DMS153 treated with DMSO at 0.1 percent for 48 hours (cell line): ENCODE results near the gene TIMM23.
"Not testable (repeated sequence)": the region's sequence is repeated elsewhere in the genome, so short reads cannot be mapped to it uniquely, and the experiment has no call there.

Experiments
- DNase-seq: peaks from one replicate; lab custom pipeline; 2025; ENCODE audit not compliant: unreplicated experiment; lab: John Stamatoyannopoulos, UW

TIMM23 gene

DNA sequence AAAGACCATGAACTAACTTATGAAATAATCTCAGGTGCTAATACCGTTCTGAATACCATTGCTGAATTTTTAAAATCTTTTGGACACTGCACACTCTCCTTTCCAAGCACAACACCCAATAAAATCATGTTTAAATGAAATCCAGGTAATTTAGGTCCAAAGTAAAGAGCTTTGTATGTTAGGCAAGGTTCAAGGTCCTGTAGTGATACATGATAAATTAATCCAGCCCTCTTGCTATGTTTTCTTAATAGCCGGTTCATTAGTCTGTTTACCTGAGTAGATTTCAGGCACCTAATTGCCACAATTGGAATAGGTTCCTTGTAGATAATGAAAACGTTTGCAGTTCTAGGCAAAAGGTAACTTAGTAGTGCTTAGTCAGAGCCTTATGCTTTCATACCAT, 13.3 kb downstream of the TIMM23 start:
- DNase-seq, result not testable (repeated sequence)

DNA sequence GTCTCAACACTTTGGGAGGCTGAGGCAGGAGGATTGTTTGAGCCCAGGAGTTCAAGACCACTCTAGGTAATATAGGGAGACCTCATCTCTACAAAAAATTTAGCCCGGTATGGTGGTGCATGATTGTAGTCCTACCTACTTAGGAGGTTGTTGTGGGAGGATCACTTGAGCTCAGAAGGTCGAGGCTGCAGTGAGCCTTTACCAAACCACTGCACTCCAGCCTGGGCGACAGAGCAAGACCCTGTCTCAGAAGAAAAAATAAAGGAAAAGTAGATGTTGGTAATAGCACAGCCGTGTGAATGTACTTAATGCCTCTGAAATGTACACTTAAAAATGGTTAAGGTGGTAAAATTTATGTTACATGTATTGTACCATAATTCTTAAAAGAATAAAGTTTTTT, 25.3 kb downstream of the TIMM23 start:
- no peak for DNase-seq

DNA sequence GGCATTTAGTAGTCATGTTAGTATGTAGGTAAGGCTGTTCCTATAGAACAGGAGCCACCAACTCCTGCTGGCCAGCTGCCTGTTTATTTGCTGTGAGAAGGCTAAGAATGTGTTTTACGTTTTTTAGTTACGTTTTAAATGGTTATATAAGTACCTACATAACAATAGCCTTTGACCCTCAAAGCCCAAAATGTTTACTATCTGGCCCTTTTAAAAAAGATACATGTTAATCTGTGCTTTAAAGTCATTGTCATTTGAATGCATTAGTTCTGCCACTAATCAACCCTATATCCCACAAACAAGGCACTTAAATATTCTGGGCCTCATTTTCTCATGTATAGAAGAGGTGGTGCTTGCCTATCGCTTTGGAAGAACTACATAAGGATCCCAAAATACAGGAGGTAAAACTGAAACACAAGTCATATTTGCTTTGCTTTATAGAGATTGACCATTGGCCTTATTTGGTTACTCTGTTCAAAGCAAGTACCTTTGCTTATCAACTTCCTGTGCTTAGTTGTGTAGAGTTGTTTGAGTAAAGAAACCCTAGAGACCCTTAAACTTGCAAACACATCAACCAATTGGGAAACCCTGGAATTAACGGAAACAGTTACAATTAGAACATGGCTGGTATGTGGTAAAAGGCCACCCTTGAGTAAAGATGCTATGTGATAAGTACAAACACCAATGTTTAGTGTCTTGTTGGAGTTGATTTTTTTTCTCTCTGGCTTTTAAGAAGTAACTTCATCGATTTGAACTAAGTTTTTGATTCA, 25.9 kb downstream of the TIMM23 start:
- no peak for DNase-seq

DNA sequence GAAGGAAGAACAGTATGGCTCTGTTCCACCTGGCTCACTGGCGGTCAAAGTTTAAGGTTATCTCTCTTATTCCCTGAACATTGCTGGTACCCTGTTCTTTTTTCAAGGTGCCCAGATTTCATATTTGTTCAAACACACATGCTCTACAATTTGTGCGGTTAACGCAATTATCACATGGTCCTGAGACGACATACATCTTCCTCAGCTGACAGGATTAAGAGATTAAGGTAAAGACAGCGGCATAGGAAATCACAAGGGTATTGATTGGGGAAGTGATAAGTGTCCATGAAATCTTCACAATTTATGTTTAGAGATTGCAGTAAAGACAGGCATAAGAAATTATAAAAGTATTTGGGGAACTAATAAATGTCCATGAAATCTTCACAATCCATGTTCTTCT, 27.7 kb downstream of the TIMM23 start:
- DNase-seq, result not testable (repeated sequence)

DNA sequence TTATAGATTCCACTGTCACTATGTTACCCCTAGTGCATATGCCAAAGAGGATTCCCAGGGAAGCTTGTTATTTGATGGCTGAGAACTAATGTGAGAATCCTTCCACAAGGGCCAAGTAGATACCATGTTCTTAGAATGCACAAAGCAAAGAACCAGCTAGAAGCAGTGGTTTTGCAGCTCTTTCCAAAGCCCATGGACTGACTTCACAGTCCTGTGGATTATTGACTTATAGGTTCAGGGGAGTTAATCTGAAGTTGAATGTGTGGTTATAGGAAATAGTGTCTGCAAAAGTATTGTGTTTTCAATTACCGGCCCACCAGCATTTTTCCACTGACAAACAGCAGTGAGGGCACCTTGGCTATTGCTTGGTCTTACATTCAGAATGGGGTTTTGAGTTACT, 28.2 kb downstream of the TIMM23 start:
- no peak for DNase-seq

DNA sequence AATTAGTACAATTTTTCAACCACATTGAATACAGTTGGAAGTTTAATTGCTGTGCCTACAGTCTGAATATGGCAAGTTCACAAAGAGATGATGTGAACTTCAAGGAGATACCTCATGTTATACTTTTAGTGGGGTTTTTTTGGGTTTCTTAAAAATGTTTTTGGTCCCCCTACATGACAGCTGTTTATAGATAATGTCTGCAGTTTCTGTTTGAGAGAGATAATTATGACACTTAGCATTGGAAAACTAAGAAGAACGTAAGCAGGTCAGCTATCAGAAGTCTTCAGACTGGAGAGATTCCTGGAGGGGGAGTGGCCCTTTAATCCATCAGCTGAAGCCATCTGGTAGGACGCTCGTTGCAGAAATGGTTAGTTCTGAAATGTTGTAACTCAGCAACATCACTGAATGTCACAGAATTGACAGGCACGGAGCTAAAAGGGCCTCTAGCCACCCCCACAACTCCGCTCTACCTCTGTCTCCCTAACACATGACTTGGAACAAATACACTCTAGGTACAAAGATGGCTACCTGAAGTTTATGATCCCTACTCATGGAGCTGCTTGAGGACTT, 29.0 kb downstream of the TIMM23 start:
- DNase-seq, result no peak

DNA sequence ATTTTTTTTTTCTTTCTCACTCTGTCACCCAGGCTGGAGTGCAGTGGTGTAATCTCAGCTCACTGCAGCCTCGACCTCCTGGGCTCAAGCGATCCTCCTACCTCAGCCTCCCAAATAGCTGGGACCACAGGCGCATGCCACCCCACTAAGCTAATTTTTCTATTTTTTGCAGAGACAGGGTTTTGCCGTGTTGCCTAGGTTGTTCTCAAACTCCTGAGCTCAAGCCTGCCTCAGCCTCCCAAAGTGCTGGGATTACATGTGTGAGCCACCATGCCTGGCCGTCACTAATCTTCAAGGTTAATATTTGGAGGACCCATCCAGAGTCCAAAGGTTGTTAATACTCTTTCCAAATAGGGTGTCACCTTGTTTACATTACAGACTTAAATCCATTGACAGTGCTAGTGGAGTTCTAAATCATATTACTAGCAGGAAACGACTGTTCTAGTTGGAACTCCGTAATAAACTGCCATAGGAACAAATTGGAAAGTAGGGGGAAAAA, 29.9 kb downstream of the TIMM23 start:
- not testable (repeated sequence) for DNase-seq

DNA sequence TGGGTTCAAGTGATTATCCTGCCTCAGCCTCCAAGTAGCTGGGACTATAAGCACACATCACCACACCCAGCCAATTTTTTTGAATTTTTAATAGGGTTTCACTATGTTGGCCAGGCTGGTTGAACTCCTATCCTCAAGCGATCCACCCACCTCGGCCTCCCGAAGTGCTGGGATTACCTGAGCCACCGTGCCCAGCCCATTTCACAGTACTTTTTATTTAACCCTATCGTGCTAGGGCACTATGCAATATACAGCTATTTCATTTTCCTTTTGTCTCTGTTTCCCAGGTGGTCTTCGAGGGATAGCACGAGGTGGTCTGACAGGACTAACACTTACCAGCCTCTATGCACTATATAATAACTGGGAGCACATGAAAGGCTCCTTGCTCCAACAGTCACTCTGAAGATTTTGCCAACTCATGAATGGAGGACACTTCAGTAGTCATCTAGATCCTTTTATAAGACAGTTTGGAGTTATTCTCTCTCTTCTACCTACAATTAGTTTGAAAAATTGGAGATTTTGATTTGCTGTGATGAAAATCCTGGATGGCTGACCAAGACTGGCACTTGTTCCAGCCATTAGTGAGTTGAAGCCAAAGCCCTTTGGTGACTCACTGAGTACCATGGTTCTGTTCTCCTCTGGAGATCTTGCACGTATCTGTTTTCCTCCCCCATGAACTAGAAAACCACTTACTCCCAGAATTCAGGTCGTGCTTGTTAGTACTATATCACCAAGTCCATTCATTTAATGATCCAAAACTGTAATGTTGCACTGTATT, 30.8 kb downstream of the TIMM23 start:
- DNase-seq, result no peak

DNA sequence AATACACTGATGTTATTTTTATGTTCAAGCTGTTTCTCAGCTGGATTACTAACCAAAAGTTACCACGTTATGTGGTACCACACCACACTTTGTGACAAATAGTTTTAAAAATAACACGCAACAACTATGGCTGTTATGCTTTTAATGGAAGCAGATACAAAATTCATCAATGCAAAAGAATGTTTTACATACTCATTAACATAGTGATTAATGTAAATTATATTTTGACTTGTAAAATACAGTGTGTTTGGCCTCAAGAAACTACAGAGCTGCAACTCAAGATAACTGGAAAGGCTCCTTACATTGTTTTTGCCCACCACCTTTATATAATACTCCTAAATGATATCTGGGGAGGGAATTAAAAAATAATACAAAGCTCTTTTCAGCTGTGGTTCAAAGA, 32.7 kb downstream of the TIMM23 start:
- DNase-seq, result no peak

DNA sequence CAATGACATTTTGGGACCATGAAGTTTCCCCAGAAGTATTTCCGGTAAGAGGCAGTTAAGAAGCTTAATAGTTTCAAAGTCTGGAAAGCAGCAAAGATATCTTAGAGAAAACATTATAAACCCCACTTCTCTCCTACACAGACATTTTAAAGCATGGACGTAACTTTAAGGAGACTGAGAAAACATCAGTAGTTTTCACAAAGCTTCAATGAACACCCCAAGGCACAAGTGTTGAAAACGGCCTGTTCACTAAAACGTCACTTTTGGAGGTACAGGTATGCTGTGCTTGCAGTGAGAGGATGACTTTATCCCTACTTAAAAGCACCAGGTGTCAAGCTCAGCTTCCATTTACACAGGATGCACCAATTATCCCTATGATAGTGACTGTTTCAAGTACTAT, 33.1 kb downstream of the TIMM23 start:
- DNase-seq, result no peak

DNA sequence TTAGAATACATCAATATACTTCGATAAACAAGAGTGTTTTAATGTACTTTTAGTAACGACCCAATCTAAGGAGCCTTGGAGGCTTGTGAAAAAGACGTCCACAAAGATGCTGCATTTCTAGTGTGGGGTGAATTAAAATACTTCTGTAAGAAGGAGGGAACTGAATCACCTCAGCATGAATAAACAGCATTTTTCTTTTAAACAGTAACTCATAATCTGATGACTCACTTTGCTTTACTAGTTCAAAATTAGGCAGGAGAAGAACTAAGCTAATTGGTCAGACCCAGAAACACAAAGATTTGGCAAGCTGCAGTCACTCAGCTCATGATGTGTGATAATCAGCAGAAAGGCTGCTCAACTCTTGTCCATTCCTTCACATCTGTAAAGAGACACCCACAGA, 33.9 kb downstream of the TIMM23 start:
- DNase-seq, result no peak

DNA sequence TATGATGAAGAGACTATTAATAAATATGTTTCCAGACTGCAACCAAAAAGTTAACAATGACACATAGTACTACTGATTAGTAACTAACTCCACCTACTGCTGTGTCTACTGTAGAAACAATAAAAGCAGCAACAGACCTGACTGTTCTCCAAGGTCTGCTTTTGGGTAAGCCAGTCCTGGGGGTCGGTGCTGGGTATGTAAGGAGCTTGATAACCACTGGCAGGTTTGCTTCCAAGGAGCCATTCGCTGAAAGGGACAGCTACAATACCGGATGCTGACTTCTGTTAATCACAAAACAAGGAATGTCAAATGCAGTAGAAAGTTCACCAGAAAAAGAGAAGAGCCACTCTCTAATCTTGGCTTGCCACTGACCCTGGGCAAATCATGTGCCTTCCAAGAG, 40.5 kb downstream of the TIMM23 start:
- DNase-seq, result no peak

DNA sequence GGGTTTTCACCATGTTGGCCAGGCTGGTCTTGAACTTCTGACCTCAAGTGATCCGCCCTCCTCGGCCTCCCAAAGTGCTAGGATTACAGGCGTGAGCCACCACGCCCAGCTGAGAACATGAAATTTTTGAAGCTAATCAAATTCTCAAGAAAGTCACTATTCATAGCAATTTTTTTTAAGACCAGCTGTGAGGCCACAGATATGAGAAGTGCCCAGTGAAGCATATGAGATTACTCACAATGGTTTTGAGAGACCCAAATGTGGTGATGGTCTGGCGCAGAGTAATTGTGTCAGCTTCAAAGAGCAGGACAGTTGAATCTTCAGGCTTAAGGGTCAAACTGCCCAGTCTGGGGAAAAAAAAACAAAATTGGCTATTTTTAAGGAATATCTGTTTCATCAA, 41.9 kb downstream of the TIMM23 start:
- DNase-seq, result no peak

DNA sequence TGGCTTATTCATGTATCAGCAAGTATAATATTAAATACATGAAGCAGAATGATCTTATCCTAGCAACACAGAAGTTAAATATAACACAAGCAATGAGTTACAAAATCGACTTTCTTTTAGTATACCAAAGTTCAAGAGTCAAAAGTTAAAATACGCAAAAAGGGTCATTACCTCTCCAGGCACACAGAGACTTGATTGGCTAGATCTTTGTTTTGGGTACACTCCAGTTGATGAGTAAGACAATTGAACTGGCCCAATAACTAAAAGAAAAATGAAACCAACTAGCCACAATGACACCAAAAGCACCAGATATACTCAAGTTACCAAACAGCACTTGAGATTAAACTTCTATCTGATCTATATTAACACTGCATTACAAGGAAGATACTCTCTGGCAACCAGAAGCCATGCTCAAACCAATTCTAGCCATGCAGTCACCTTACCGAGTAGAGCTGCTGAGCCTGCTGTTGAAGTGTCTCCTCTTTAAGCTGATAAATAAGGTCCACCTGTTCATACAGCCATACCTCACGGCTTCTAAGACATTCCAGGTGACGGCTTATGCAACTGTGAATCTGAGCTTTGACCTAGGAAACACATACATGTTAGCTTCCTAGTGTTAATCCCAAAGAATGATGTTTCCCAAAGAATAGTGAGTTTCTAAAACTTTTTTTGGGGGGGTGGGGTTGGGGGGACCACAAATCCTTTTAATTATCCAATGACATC, 42.6 kb downstream of the TIMM23 start:
- no peak for DNase-seq

DNA sequence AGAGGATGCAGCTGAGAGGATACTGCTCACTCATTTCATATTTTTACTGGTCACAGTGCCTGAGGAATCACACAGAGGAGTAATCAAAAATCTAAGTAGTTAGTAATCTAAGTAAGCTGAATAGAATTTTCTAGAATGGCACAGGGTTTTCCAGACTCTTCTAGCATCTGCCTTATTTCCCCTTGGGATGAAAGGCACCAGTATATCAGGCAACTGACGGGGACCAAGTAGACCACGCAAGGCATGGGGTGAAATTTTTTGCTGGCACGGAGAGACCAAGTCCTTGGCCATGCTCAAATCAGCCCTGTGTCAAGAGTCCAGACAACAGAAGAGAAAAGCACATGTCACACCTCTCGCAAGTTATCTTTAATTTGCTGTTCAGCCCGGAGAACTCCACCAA, 43.9 kb downstream of the TIMM23 start:
- no peak for DNase-seq

DNA sequence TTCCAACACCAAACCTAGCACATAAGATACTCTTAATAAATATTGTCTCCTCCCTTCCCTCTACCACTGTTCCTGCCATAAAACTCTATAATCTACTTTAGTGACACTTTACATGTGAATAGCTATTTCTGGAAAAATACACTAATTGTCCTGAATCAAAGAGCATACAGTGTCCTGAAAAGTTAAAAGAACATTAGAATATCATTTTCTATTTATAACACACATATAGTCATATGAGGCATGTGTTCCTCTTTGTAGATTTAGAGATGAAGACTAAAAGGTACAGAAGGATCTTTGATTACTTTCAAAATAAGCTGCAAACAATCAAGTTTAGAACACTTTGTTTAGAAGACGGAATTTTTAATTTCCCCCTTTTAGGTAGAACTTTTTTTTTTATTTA, 44.5 kb downstream of the TIMM23 start:
- DNase-seq, result no peak

DNA sequence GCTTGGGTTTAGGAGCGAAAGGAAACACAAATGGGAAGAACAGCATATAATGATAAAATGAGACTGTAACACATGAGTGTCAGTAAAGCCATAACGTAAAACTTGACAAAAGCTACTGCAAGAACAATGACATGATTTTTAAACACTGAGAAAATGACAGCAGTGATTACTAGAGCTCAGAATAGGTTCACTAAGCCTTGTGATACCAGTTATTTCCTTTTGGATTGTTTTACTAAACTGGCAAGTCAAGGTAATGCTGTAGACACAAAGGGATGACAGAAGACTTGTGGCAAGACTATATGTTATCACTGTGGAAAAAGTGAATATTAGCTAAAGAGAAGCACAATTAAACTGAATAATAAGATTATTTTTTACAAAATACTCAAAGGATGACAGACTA, 45.4 kb downstream of the TIMM23 start:
- no peak for DNase-seq

DNA sequence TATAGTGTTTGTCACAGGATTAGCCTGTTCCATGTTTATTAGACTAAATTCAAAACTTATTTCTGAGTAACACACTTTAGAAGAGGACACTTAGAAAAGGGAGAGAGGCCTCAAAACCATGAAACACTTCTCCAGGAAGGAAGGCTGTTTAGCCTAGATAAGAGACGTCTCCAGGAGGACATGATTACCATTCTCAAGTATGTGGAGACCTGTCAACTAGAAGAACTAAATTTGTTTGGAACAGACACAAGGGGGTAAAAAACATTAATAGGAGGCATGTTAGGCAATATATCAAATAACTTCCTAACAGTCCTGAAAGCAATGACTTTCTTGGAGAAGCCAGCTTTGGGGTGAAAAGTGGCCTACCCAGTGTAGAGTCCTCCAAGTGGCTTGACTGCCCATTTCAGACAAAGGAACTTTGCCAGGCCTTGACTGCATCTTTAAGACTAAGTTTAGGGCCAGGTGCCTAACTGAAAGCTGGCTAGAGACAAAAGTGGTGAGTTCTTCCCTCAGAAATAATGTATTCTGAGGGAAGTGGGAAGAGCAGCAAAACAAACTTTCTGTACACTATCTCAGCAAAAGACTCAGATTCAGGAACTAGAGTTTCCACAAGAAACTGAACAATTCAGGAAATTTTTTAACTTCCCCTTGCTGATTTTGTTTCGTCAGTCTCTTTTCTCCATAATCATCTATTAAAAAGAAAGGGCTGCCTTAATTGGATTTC, 46.3 kb downstream of the TIMM23 start:
- no peak for DNase-seq

DNA sequence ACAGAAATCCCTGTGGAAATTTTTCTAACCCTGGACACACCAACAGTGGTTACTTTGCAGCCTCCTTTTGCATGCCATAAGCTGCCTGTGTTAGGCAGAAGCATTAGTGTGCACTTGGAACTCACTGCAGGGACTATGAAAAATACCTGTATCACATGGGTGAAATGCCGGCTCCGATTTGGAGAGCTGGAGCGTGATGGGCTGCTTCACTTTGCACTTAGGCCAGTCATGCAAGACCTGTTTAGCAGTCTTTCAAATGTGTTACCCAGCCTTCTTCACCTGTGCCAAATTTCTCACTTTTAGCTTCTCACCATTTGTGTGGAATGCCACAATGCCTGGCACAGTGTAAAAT, 46.9 kb downstream of the TIMM23 start:
- DNase-seq, result no peak

DNA sequence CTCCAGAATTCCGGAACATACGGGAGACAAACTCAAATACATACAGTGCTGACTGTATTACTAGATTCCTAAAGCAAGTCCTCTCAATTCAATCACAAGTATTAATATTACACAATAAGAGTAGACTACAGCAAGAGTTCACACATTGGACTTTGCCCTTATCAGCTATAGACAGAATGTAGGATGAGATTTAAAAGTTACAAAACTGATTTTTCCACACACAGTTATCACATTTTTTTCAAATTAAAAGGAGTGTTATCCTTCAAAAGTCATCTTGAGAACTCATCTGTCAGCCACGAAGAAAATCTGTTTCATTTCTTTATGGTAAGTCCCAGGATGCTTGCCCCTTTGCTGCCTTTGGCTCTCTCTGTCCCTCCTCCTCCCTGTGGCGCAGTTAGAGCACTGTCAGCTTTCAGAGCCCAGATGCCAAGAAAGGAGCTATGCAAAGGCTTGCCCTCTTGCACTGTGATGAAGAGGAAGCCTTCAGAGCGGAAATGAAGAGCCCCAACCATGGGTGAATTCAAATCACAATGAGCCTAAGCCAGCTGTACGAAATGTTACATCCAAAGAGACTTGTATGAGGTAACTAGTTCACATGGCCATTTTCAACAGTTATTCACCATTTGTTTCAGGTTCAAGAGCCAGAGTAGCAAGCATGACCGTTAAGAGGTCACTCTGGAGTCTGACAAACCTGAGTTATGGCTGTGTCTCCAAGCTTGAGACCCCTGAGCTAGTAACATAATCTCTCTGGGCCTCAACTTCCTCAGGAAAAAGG, 47.5 kb downstream of the TIMM23 start:
- no peak for DNase-seq
